Activated CD8-positive, alpha-beta memory T cell treated with anti-CD3 and anti-CD28 coated beads for 24 hours (primary cell): ENCODE data around the gene CARD11.
A peak's percentile ranks its signal among the peaks of the same experiment; 100 is the strongest.
"Not testable (repeated sequence)": the region's sequence is repeated elsewhere in the genome, so short reads cannot be mapped to it uniquely, and the experiment has no call there.

Source experiments
- DNase-seq: peaks from one replicate; pipeline ENCODE4 v3.0.0-alpha.2; 2020

Gene CARD11

DNA sequence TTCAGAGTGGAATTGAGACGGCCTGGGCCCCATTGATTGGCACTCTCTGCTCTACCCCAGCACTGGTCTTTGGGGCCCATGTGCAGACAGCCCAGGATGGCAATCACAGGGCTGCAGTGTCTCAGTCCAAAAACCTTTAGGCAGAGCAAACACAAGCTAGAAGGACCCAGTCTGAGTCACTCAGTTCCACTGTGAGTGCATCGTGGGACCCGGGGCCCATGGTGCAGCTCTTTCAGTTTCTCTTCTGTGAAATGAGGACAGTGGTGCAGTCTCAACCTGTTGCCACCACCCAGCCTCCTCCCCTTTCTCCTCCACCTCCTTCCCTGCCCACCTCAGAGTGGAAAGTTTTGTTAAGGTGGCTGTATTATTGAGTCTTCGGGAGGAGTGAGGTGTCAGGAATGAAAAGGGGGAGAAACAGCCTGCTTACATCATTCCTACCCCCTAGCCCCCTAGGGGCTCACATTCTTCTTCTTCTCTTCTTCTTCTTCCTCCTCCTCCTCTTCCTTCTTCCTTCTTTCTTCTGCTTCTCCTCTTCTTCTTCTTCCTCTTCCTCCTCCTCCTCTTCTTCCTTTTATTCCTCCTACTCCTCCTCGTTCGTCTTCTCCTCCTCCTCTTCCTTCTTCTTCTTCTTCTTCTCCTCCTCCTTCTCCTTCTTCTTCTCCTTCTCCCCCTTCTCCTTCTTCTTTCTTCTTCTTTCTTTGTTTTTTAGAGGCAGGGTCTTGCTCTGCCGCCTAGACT lies 19.5 kb upstream of the CARD11 start:
- DNase-seq: peak; percentile 88

DNA sequence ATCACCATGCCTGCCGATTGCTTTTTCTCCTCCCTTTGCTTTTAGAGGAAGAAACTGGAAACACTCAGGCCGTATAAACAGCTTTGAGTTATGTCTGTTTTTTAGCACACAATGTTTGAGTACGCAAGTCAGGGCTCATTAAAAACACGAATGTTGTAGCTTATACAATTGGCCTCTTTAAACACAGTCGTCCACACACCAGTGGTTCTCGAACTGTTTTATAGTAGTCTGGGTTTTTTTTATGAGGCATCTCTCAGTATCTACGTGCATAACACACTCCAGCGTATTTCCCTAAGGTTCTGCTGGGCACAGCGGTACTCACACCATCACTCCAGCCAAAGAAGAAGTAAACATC lies 13.4 kb upstream of the CARD11 start:
- DNase-seq: no peak

DNA sequence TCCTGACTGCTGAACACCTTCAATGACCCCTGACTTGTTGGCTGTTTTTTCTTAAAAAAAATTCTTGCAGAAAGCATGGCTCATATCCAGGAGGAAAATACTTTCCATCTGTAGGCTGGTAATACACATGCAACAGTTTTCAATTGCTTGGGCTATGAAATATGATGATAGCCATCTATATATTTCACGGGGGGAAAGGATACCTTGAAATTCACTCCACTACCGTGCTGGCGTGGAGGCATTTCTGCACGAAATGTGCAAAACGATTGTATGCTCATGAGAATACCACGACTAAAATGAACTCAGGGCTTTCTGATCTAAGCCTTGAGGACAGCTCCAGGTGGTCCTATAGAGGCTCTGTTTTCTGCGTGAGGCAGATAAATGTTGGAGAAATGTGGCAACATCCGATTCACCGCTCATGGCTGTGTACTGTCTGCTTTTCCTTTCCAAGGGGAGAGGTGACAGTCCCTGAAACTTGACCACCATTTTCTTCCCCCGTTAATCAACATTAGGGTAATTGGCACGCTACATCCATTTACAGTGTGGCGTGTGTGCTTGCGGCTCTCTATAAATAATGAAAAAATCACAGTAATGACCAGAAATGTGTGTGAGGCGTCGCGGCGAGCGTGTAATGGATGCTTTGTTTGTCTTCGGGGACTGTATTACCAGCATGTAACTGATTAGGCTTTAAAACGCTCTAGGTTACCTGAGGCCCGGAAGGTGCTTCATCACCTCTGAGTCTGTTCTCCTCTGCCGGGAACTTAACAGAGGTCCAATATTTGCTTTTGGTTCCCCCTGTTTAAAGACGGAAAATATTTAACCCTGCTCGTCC lies 12.8 kb upstream of the CARD11 start:
- no peak for DNase-seq

DNA sequence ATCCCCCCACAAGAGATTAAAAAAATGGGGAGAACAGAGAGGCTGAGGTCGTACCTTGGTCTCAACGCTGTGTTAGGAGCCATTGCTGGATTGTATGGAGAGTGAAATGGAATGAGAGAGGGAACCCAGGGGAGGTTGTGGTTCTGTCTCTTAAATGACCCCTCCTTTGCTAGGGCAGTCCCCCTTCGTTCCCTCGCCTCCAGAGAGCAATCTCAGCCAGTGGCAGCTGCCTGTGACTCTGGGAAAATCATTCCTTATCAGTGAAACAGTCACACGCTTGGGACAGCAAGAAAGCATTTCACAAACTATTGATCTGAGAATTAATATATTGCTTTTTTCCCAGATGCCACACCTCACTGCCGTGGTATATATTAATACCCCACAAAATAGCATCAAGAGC lies 12.0 kb upstream of the CARD11 start:
- DNase-seq: no peak

DNA sequence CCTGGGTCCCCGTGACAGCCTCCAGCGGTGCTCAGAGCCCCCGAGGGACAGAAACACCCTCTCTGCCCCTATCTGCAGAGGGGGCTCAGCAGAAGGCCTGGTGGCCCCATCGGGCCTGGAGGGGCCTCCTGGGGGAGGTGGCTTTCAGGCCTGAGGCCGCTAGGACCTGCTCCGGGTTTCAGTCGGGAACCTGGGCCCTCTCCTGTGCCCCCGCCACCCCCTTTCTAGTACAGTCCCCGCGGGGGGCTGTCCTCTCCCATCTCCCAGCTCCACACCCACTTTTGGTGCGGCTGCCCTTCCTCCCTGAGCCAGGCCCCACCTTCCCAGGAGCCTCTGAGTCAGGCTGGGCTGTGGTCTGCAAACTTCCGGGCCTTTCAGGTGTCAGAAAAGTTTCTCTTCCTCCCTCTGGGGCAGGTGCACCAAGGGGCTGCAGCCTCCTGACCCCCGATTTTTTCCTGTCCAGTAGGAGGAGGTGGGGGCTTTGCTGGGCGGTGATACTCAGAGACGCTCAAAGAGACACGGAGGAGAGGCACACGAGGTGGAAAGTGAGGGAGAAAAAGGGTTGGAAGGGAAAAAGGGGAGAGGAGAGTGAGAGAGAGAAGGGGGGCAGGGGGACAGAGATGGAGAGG lies 692 bp downstream of the CARD11 start:
- DNase-seq: peak; percentile 86

DNA sequence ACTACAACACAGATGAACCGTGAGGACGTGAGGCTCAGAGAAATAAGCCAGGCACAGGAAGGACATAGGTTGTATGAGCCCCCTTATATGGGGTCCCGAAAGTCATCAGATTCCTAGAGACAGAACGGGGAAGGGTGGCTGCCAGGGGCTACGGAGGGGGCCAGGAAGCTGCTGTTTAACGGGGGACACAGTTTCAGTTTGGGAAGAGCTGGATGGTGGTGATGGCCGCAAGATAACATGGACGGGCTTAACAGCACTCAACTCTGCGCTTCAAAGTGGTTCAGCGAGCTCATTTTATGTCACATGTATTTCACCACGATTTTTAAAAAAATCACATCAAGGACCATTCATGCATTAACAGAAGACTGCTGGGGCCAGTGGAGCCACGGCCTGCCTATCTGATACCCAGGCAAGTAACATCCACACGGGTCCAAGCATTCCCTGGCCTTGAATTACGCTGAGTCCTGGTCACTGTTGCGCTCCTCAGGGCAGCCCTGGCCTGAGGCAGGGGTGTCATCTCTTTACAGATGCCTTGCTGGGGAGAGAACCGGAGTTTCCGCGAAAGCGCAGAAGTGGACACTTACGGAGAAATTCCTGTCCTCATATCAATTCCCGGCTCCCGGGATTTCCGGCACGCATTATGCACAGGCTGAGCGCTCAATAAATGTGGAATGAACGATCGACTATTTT lies 1.5 kb downstream of the CARD11 start:
- no peak for DNase-seq

DNA sequence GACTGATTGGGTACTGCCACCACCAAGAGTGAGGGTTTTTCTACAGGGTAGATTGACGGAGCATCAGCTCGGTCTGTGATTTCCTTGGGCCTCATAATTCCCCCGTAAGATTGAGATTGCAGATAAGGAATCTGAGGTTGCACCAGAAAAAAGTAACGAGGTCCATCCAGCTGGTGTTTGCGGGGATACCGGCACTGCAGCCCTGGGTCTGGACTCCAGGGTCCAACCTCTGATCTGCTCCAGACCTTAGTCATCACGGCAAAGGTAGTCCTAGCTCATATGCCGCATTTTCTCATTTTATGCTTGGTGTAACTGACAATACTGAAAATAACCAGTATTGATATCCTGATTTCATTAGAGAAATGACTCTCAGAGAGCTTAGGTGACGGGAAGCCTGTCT lies 3.9 kb downstream of the CARD11 start:
- DNase-seq: no peak

DNA sequence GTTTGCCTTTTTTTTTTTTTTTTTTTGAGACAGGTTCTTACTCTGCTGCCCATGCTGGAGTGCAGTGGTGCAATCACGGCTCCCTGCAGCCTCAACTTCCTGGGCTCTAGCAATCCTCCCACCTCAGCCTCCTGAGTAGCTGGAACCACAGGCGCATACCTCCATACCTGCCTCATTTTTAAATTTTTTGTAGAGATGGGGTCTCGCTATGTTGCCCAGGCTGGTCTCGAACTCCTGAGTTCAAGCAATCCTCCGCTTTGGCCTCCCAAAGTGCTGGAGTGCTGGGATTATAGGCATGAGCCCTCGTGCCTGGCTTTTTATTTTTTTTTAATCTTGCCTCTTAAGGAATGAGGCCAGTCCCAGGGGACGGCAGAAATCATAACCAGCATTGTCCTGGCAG lies 5.7 kb downstream of the CARD11 start:
- not testable (repeated sequence) for DNase-seq

DNA sequence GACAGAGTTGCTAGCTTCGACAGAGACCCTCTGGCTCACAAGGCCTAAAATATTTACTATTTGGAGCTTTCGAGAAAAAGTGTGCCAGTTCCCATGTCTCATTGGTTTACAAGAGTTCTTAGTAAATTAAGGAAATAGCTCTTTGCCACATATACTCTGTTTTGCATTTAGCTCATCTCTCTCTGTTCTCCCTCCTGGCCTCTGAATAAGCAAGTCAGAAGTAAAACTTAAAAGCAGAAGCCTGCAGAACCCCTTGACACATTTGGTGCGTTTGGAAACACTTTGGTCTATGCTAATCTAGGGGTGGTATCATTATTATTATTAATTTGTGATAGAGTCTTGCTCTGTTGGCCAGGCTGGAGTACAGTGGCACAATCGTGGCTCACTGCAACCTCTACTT lies 6.4 kb downstream of the CARD11 start:
- DNase-seq: no peak

DNA sequence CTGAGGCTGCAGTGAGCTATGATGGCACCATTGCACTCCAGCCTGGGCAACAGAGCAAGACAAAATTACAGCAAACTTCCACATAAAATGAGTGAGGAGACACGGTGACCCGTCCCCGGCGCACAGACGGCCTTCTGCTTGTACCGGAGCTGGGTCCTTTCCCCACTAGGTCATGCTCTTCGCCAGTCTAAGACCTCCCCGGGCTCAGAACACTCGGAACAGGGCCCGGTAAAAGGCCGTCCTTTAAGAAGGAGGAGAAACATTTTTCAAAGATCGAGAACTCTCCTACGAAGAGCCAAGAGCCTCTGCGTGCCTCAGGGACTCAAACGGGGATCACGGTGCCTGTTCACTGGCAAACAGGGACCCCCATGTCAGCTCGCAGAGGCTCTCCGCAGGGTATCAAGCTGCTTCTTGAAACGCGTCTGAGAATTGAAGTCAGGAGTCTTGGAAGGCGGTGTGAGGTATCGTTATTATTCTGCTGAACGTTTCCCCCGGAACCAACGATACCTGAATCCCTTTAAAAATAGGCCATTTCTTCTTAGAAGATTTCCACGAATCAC lies 9.0 kb downstream of the CARD11 start:
- DNase-seq: no peak

DNA sequence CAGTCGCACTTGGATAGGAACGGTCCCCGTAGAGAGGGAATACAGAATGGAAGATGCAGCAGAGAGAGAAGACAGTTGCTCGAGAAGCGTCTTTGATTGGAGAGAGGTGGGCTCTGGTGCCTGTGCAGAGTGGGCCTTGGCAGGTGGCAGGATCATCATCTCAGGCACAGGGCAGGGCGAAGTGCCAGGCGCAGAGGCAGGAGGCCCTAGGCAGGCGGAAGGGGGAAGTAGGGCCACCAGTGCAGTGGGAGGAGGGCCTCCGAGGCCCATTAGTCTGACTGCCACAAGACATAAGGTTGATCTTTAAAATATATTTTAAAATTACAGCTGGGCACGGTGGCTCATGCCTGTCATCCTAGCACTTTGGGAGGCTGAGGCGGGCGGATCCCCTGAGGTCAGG lies 10.1 kb downstream of the CARD11 start:
- DNase-seq: no peak

DNA sequence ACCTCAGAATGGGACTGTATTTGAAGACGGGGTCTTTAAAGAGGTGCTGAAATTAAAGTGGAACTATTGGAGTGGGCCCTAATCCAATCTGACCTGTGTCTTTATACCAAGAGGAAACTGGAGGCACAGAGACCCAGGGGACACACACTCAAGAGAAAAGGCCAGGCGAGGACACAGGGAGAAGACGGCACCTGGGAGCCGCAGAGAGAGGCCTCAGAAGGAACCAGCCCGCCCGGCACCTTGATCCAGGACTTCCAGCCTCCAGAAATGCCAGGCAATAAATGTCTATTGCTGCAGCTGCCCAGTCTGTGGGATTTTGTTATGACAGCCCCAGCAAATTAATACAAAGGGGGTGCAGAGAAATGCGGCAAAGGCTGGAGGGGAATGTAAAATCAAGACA lies 10.5 kb downstream of the CARD11 start:
- DNase-seq: no peak

DNA sequence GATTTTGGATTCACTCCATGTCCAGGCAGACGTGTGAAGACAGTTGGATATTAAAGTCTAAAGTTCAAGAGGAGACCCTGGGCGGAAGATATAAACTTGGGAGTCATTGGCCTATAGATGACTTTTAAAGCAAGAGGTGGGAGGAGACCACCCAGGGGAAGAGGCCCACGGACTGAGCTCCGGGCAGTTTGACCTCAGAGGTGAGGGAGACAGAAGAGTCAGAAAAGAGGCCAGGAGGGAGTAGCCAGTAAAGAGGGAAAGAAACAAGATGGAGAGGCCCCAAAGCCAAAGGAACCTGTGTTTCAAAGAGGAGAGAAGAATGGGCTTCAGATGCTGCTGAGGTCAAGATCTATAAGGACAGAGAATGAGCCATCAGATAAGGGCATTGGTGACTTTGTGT lies 11.4 kb downstream of the CARD11 start:
- no peak for DNase-seq

DNA sequence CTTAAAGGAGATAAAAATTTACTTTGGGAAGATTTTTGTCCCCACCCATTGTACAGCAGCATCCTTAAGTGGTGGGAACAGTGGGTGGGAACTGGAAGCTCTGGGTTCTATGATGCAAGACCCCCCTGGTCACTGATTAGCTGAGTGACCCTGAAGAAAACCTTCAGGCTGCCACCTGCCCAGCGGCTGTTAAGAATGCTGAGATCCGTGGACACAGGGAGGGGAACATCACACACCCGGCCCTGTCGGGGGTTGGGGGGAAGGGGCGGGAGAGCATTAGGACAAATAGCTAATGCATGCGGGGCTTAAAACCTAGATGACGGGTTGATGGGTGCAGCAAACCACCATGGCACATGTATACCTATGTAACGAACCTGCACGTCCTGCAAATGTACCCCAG lies 14.5 kb downstream of the CARD11 start:
- DNase-seq: no peak

DNA sequence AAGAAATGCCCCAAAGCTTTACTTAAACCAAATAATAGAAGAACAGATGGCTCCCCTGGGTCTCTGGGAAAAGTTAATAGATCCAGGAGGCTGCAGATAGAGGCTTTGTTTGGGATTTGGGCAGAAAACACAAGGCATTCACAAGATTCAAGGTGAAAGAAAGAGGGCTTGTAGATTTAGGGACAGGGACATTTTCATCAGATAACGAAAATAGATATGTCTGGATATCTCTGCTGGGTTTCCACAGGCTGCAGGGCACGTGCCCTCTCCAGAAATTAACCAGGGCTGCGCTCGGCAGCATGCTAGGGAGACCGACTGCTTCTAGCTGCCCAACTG lies 14.9 kb downstream of the CARD11 start:
- no peak for DNase-seq

DNA sequence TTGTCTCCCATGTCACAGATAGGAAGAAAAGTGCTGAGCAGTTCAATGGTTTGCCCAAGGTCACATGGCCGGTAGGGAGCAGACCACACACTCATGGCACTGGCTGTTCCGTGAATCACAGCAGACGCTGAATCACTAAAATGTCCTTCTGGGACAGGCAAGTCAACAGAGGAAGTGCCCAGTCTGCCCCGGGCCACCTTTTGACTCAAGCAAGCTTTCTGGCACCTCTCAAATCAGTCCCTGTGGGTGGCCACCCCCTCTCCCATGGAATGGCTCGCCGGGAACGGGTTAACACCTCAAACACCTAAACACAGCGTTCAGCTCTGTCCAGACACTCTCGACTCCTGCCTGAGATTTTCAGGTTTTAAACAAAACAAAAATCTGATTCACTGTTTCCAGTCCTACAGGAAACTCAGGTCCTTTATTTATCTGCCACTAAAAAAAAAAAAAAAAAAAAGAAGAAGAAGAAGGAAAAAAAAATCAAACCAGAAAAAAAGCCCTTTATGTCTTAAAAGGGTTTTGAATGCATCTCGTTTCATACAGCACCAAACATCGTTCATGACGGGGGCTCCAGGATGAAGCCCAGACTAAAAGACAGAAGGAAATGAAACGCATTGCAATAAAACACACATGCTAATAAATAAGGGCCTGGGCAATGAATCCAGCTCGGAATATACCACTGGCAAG lies 15.5 kb downstream of the CARD11 start:
- peak; percentile 80 for DNase-seq

DNA sequence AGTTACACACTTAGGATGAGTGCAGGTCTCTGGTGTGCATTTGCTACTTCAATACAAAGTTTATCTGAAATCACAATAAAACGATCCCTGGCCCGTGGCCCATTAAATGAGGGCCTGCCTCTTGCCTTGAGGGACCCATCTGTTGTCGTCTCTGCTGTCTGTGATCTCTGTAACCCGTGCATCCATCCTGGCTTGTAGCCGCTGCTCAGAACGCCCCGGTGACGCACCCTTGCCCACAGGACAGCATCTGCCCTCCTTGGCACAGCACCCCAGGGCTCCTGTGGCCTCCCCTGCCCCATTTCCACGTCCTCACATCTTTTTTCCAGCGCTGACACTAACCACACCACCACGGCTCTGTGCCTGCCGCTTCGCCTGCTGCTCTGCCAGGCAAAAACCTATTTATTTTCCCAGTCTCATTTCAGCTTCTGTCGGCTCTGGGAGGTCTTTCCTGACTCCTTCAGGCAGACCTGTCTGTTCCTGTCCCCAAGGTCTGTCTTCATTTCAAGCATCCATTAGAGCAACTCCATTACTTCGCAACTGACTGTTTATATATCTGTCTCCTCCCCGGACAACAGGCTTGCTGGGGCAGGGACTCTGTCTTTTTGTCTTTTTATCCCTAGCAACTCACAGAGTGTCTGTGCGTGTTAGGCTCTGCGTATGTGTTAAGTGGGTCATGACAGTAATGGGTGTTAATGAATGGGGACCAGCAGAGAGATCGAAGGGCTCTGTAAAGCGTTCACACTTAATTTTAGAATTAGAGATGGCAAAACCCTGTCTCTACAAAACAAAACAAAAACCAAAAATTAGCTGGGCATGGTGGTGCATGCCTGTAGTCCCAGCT lies 16.4 kb downstream of the CARD11 start:
- no peak for DNase-seq

DNA sequence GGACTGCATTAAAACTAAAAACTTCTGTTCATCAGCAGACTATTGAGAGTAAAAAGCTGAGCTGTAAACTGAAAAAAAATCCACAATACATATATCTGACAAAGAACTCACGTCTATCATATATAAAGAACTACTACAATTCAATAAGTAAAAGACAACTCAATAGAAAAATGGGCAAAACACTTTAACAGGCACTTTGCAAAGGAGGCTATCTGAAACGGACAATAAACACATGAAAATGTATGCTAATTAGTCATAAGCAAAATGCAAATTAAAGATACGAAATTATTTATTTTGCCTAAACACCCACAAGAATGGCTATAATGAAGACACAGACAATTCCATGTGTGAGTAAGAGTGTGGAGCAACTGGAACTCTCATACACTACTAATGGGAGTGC lies 18.1 kb downstream of the CARD11 start:
- no peak for DNase-seq

DNA sequence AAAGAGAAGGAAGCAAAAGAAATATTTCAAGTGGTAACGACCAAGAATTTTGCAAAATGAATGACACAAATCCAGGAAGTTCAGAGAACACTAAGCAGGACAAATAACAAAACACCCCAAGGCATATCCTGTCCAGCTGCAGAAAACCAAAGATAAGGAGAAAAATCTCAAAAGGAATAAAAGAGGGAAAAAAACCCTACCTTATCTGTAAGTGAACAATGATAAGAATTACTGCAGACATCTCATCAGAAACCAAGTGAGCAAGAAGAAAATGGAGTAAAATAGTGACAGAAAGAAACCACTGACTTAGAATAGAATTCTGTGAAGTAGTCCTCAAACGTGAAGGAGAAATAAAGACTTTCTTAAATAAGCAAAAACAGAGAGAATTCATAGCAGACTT lies 21.8 kb downstream of the CARD11 start:
- no peak for DNase-seq

DNA sequence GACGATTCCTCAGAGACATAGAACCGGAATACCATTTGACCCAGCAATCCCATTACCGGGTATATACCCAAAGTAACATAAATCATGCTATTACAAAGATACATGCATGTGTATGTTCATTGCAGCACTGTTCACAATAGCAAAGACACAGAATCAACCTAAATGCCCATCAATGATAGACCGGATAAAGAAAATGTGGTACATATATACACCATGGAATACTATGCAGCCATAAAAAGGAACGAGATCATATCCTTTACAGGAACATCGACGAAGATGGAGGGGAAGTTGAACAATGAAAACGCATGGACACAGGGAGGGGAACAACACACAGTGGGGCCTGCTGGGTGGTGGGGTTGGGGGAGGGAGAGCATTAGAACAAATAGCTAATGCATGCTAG lies 22.4 kb downstream of the CARD11 start:
- not testable (repeated sequence) for DNase-seq

DNA sequence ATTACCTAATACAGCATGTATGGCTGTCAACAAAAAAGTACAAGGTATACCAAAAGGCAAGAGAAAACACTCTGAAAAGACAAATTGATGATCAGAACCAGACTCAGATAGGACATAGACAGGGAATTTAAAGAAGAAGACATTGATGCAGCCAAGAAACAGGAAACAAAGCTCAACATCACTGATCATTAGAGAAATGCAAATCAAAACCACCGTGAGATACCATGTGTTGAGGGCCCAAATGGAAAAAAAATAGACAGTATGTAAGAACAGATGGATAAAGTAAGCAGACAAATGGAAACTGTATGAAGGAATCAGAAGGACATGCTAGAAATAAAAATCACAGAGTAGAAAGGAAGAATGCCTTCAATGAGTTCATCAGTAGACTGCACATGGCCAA lies 23.3 kb downstream of the CARD11 start:
- DNase-seq: no peak

DNA sequence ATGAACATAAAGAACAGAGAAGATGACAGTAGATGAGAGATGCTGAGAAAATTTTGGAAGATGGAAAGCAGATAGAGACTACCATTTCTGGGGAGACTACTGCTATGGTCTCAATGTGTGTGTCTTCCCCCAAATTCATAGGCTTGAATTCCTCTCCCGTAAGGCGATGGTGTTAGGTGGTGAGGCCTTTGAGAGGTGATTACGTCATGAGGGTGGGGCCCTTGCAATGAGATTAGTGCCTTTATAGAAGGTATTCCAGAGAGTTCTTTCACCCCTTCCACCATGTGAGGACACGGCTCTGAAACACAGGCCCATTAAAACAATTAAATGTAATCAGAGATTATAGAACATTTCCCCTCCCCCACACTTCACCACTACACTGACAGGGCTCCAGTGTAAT lies 23.9 kb downstream of the CARD11 start:
- no peak for DNase-seq
